NCI-H82 treated with DMSO at 0.1 percent for 48 hours (cell line): Measurements from ENCODE around the gene FOXF1.

Source experiments
- DNase-seq: peaks from one replicate; lab custom pipeline; 2025; ENCODE audit not compliant: unreplicated experiment; lab: John Stamatoyannopoulos, UW

FOXF1 gene

GRCh38 chr16:86503830-86504229 is 6.5 kb upstream of the FOXF1 start:
- DNase-seq: no peak

GRCh38 chr16:86504315-86505184 is 5.8 kb upstream of the FOXF1 start:
- no peak for DNase-seq

- DNase-seq: no peak
Measured at GRCh38 chr16:86505185-86505898, 5.0 kb upstream of the FOXF1 start.

GRCh38 chr16:86505899-86506864 is 4.1 kb upstream of the FOXF1 start:
- DNase-seq: no peak

GRCh38 chr16:86507173-86508027 is 2.9 kb upstream of the FOXF1 start:
- no peak for DNase-seq

- no peak for DNase-seq
Measured at GRCh38 chr16:86508028-86508946, 2.0 kb upstream of the FOXF1 start.

GRCh38 chr16:86508947-86509758 is 1.2 kb upstream of the FOXF1 start:
- DNase-seq: no peak

GRCh38 chr16:86509759-86510464 is 415 bp upstream of the FOXF1 start:
- DNase-seq: no peak

GRCh38 chr16:86511317-86512161 is 1.2 kb downstream of the FOXF1 start:
- DNase-seq: no peak

- DNase-seq: no peak
Measured at GRCh38 chr16:86512301-86512859, 2.1 kb downstream of the FOXF1 start.

GRCh38 chr16:86512860-86513470 is 2.6 kb downstream of the FOXF1 start:
- DNase-seq: no peak

GRCh38 chr16:86513471-86514277 is 3.3 kb downstream of the FOXF1 start:
- no peak for DNase-seq

- DNase-seq: no peak
Measured at GRCh38 chr16:86514481-86515376, 4.4 kb downstream of the FOXF1 start.

- DNase-seq: no peak
Measured at GRCh38 chr16:86515413-86515776, 5.1 kb downstream of the FOXF1 start.
